Endodermal cell (in vitro differentiated cells): ENCODE data around the gene UBQLN3. TPM values are rescaled to one million over a fixed set of nuclear protein-coding genes. Genes with fewer than 3 reads are reported as not detected.

Experiments used
- DNase-seq: peaks from one replicate; pipeline ENCODE4 v3.0.0-alpha.2; 2017
- H3K27ac ChIP-seq: 2 replicates; pipeline ENCODE4 v1.5.1; 2013; ENCODE audit warnings: mild to moderate bottlenecking, low read depth, low read length, moderate library complexity
- H3K27me3 ChIP-seq: 2 replicates; pipeline ENCODE4 v1.6.1; 2013; ENCODE audit warnings: mild to moderate bottlenecking, low read length, moderate library complexity; ENCODE audit not compliant: insufficient read depth, control insufficient read depth, poor library complexity, severe bottlenecking
- H3K36me3 ChIP-seq: 2 replicates; pipeline ENCODE4 v1.7.0; 2013; ENCODE audit warnings: mild to moderate bottlenecking, low read length, moderate library complexity; ENCODE audit not compliant: control insufficient read depth, insufficient read depth
- H3K4me1 ChIP-seq: one replicate; pipeline ENCODE4 v1.7.0; 2013; ENCODE audit warnings: low read length; ENCODE audit not compliant: control insufficient read depth, insufficient read depth
- H3K4me3 ChIP-seq: 2 replicates; pipeline ENCODE4 v1.5.1; 2013; ENCODE audit warnings: mild to moderate bottlenecking, low read length, moderate library complexity
- H3K9ac ChIP-seq: 2 replicates; pipeline ENCODE4 v1.6.1; 2013; ENCODE audit warnings: mild to moderate bottlenecking, low read length, moderate library complexity; ENCODE audit not compliant: poor library complexity, severe bottlenecking; ENCODE audit errors: extremely low read depth
- H3K9me3 ChIP-seq: 2 replicates; pipeline ENCODE4 v1.6.1; 2013; ENCODE audit warnings: mild to moderate bottlenecking, low read length, moderate library complexity; ENCODE audit not compliant: control insufficient read depth
- H3K27ac Mint-ChIP-seq: 2 replicates; pipeline ENCODE4 v1.8.0; 2020; ENCODE audit warnings: mixed read lengths
- H3K27me3 Mint-ChIP-seq: 2 replicates; pipeline ENCODE4 v1.8.0; 2021; ENCODE audit warnings: mild to moderate bottlenecking, mixed read lengths; ENCODE audit not compliant: insufficient read depth
- H3K36me3 Mint-ChIP-seq: 2 replicates; pipeline ENCODE4 v1.8.0; 2020; ENCODE audit warnings: low read depth, mixed read lengths
- H3K4me1 Mint-ChIP-seq: 2 replicates; pipeline ENCODE4 v1.8.0; 2020; ENCODE audit warnings: mixed read lengths
- H3K4me3 Mint-ChIP-seq: 2 replicates; pipeline ENCODE4 v1.8.0; 2020; ENCODE audit warnings: mild to moderate bottlenecking, moderate library complexity, mixed read lengths
- H3K9me3 Mint-ChIP-seq: 2 replicates; pipeline ENCODE4 v1.8.0; 2020; ENCODE audit warnings: mild to moderate bottlenecking, mixed read lengths
- WGBS, 2 experiments: methylation state at CpG; one replicate each; pipeline versions ENCODE4 v1.1.5 to v1.1.7; 2013; ENCODE audit warnings: missing lambda C conversion rate in 2 of 2, mixed read lengths in 1 of 2; ENCODE audit not compliant: insufficient coverage in 1 of 2, insufficient read length in 1 of 2; 5-methylcytosine and 5-hydroxymethylcytosine counted together
- total RNA-seq, 2 donors: library from RNA; stranded (reverse); fragmentation: NEBNext Ultra II Directional in 1 of 2; extraction: Animal tissue kit (Norgen Biotek cat#: 25700) in 1 of 2; gene quantifications; 2 replicates in 1 of 2; 3 replicates in 1 of 2; pipeline ENCODE4 v1.2.1, GENCODE V29; 2021
- TF ChIP-seq, protein P1 (sequence below): fragments of 200-600 bp; sonication (generic); conservative IDR thresholded peaks from 2 replicates; pipeline ENCODE4 v1.5.0; 2021; ENCODE audit warnings: antibody characterized with exemption, mild to moderate bottlenecking

Gene UBQLN3
- total RNA-seq, 2 donors from 2014 or later: 0.24 TPM; not detected in 1

GRCh38 chr11:5507177-5507932, 2.4 kb downstream of the UBQLN3 start:
- no peak overlapping the region for H3K4me3 Mint-ChIP-seq
- no peaks in the 10 kb centered on the region for H3K4me1 ChIP-seq
- H3K9ac ChIP-seq: no peak overlapping the region
- H3K9me3 ChIP-seq: no peaks in the 10 kb centered on the region
- no peaks in the 10 kb centered on the region for H3K4me1 Mint-ChIP-seq
- 91 to 95% methylated on average over 7 to 9 of the region's 9 CpGs for WGBS, 2 experiments
- no peak overlapping the region for H3K27ac ChIP-seq
- H3K36me3 ChIP-seq: no peaks in the 10 kb centered on the region
- TF ChIP-seq, protein P1, sequence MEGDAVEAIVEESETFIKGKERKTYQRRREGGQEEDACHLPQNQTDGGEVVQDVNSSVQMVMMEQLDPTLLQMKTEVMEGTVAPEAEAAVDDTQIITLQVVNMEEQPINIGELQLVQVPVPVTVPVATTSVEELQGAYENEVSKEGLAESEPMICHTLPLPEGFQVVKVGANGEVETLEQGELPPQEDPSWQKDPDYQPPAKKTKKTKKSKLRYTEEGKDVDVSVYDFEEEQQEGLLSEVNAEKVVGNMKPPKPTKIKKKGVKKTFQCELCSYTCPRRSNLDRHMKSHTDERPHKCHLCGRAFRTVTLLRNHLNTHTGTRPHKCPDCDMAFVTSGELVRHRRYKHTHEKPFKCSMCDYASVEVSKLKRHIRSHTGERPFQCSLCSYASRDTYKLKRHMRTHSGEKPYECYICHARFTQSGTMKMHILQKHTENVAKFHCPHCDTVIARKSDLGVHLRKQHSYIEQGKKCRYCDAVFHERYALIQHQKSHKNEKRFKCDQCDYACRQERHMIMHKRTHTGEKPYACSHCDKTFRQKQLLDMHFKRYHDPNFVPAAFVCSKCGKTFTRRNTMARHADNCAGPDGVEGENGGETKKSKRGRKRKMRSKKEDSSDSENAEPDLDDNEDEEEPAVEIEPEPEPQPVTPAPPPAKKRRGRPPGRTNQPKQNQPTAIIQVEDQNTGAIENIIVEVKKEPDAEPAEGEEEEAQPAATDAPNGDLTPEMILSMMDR: peak; percentile 49
- H3K9me3 Mint-ChIP-seq: no peaks in the 10 kb centered on the region
- no peaks in the 10 kb centered on the region for H3K27me3 Mint-ChIP-seq
- no peak overlapping the region for H3K4me3 ChIP-seq
- no peaks in the 10 kb centered on the region for H3K27me3 ChIP-seq
- no peaks in the 10 kb centered on the region for H3K36me3 Mint-ChIP-seq
- no peak overlapping the region for H3K27ac Mint-ChIP-seq
- DNase-seq: no peak

GRCh38 chr11:5505363-5506048, 4.3 kb downstream of the UBQLN3 start:
- H3K36me3 Mint-ChIP-seq: no peaks in the 10 kb centered on the region
- no peak overlapping the region for H3K4me3 Mint-ChIP-seq
- H3K27ac ChIP-seq: no peak overlapping the region
- WGBS, 2 experiments: 89 to 92% methylated on average over 7 to 9 of the region's 9 CpGs
- H3K36me3 ChIP-seq: no peaks in the 10 kb centered on the region
- no peaks in the 10 kb centered on the region for H3K27me3 Mint-ChIP-seq
- no peak overlapping the region for H3K27ac Mint-ChIP-seq
- H3K27me3 ChIP-seq: no peaks in the 10 kb centered on the region
- TF ChIP-seq, protein P1: no peak
- H3K9me3 ChIP-seq: no peaks in the 10 kb centered on the region
- H3K4me1 Mint-ChIP-seq: peaks cover 2% of the 10 kb centered on the region
- no peak overlapping the region for H3K9ac ChIP-seq
- no peaks in the 10 kb centered on the region for H3K4me1 ChIP-seq
- DNase-seq: no peak
- H3K4me3 ChIP-seq: no peak overlapping the region
- no peaks in the 10 kb centered on the region for H3K9me3 Mint-ChIP-seq

GRCh38 chr11:5504403-5504921, 5.3 kb downstream of the UBQLN3 start:
- Histone ChIP-seq H3K27me3 (no peaks in the 10 kb centered on the region), H3K27ac (no peak overlapping the region), H3K4me1 (no peaks in the 10 kb centered on the region), H3K36me3 (no peaks in the 10 kb centered on the region), H3K9ac (no peak overlapping the region), H3K4me3 (no peak overlapping the region), H3K9me3 (no peaks in the 10 kb centered on the region)
- WGBS, 2 experiments: 90 to 100% methylated on average over 1 to 2 of the region's 2 CpGs
- peaks cover 9% of the 10 kb centered on the region for H3K4me1 Mint-ChIP-seq
- H3K4me3 Mint-ChIP-seq: no peak overlapping the region
- no peak overlapping the region for H3K27ac Mint-ChIP-seq
- no peaks in the 10 kb centered on the region for H3K36me3 Mint-ChIP-seq
- no peak for DNase-seq
- H3K27me3 Mint-ChIP-seq: no peaks in the 10 kb centered on the region
- no peaks in the 10 kb centered on the region for H3K9me3 Mint-ChIP-seq
- TF ChIP-seq, protein P1: no peak
